ENCODE measurements around the gene SRD5A1.

DNA sequence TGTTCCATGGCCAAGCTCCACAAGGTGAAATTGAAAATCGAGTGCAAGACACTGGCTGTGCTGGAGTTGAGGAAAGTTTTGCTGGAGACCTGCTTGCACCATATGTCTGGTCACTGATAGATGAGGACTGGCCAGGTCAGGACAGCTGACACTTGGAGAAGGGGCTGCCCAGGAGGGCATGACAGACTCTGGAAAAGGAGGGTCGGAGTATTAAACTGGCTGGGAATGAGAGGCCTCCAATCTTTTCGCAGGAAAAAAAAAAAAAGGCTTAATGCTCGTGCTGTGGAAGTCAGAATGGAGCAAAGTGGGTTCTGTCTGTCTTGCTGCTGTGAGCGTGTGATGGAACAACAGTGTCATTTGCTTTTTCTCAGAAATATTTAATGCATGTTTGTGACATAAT lies 85.5 kb downstream of the SRD5A1 start:
- TF ChIP-seq GATA2 (IDR thresholded peaks at IDR 0.05; ENCODE audit: low read depth, low read length), result no peak
- TF ChIP-seq GATA3 (IDR thresholded peaks at IDR 0.05; ENCODE audit: low read depth, low read length), result no peak

Measured in SH-SY5Y (cell line).